Prostate gland (tissue), 2 donors: ENCODE results near the gene TMED4. TPM values are rescaled to one million over a fixed set of nuclear protein-coding genes. Genes with fewer than 3 reads are reported as not detected.

Source experiments
- DNase-seq: peaks from one replicate; pipeline ENCODE4 v3.0.0-alpha.2; 2019; ENCODE audit warnings: low spot score
- H3K27ac ChIP-seq, 2 donors: fragments of 200-600 bp; sonication (generic); 2 replicates each; pipeline ENCODE4 v1.5.1; 2017 to 2019
- H3K27me3 ChIP-seq: fragments of 200-600 bp; sonication (generic); replicated peaks from 2 replicates; pipeline ENCODE4 v1.5.1; 2019; ENCODE audit not compliant: insufficient read depth
- H3K36me3 ChIP-seq, 2 donors: fragments of 200-600 bp; sonication (generic); 1 replicate in 1 of 2; 2 replicates in 1 of 2; pipeline versions ENCODE4 v1.5.1 to v1.8.1; 2017 to 2019
- H3K4me1 ChIP-seq: fragments of 200-600 bp; sonication (generic); replicated peaks from 2 replicates; pipeline ENCODE4 v1.5.1; 2019
- H3K4me3 ChIP-seq, 2 donors: fragments of 200-600 bp; sonication (generic); 2 replicates each; pipeline ENCODE4 v1.5.1; 2017 to 2019
- H3K9me3 ChIP-seq: fragments of 200-600 bp; sonication (generic); 2 replicates; pipeline ENCODE4 v1.5.1; 2017
- POLR2A ChIP-seq: fragments of 450-650 bp; IDR thresholded peaks from one replicate; pipeline ENCODE4 v1.6.1; 2016; ENCODE audit warnings: antibody characterized with exemption, mild to moderate bottlenecking
- POLR2AphosphoS5 ChIP-seq: sonication (generic); formaldehyde crosslinking; IDR thresholded peaks from one replicate; pipeline ENCODE4 v1.6.1; 2017; ENCODE audit warnings: antibody characterized with exemption
- WGBS: methylation state at CpG from one replicate; pipeline ENCODE4 v1.1.5; 2018; 5-methylcytosine and 5-hydroxymethylcytosine counted together
- intact Hi-C: fragments of 100-400 bp; cut with DNase I; formaldehyde crosslinking; loops from one replicate; pipeline ENCODE4 v1.14.2; 2022
- total RNA-seq, 2 donors: library from RNA; depleted of rRNA; stranded (reverse); fragments of >200 nt; gene quantifications; one replicate each; pipeline ENCODE4 v1.1.0, GENCODE V29; 2016
- TF ChIP-seq, protein P1 (sequence below), 4 experiments: fragments of 200-600 bp in 2 of 4; fragments of 450-650 bp in 2 of 4; sonication (generic) in 2 of 4; IDR thresholded peaks; 1 replicate in 3 of 4; 2 replicates in 1 of 4; pipeline ENCODE4 v1.5.1; 2016 to 2019; ENCODE audit warnings: antibody characterized with exemption in 4 of 4, mild to moderate bottlenecking in 2 of 4, moderate library complexity in 2 of 4

Gene TMED4
- total RNA-seq, 2 donors from 2014 or later: 227 to 243 TPM

DNA sequence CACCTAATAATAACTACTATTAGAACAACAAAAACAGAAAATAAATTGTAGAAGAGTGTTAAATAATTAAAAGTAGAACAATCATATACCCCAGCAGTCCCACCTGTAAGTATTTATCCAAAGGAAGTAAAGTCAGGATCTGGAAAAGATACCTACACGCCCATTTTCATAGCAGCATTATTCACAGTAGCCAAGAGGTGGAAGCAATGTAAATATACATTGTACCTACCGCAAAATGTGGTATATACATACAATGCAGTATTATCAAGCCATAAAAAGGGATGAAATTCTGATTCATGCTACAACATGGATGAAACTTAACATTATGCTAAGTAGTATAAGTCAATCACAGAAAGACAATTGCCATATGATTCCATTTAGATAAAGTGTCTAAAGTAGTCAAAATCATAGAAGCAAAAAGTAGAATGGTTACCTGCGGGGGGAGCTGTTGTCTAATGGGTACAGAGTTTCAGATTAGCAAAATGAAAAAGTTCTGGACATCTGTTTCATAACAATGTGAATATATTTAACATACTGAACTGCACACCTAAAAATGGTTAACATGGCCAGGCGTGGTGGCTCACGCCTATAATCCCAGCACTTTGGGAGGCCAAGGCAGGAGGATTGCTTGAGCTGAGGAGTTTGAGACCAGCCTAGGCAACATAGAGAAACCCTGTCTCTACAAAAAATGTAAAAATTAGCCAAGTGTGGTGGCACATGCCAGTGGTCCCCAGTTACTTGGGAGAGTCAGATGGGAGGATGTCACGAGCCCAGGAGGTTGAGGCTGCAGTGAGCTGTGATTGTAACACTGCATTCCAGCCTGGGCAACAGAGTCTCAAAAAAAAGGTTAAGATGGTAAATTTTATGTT, 6.0 kb upstream of the TMED4 start:
- Histone ChIP-seq H3K27me3 (no peaks in the 10 kb centered on the region), H3K36me3 (no peaks in the 10 kb centered on the region), H3K27ac (no peak overlapping the region), H3K4me1 (no peaks in the 10 kb centered on the region), H3K4me3 (no peak overlapping the region), H3K9me3 (no peaks in the 10 kb centered on the region)
- DNase-seq: peak; percentile 58
- intact Hi-C loops: loop anchor here (10.0 kb wide), 1 partner anchor 527 kb away; the partner anchor contains the start of gene TBRG4
- 21% methylated on average over 6 of the region's 6 CpGs for WGBS
- no peak for TF ChIP-seq POLR2A
- peak; percentile 54 for TF ChIP-seq POLR2AphosphoS5
- TF ChIP-seq, protein P1, sequence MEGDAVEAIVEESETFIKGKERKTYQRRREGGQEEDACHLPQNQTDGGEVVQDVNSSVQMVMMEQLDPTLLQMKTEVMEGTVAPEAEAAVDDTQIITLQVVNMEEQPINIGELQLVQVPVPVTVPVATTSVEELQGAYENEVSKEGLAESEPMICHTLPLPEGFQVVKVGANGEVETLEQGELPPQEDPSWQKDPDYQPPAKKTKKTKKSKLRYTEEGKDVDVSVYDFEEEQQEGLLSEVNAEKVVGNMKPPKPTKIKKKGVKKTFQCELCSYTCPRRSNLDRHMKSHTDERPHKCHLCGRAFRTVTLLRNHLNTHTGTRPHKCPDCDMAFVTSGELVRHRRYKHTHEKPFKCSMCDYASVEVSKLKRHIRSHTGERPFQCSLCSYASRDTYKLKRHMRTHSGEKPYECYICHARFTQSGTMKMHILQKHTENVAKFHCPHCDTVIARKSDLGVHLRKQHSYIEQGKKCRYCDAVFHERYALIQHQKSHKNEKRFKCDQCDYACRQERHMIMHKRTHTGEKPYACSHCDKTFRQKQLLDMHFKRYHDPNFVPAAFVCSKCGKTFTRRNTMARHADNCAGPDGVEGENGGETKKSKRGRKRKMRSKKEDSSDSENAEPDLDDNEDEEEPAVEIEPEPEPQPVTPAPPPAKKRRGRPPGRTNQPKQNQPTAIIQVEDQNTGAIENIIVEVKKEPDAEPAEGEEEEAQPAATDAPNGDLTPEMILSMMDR (IDR thresholded peaks at IDR 0.05): peak; percentile 23 to 78 (median 58)

DNA sequence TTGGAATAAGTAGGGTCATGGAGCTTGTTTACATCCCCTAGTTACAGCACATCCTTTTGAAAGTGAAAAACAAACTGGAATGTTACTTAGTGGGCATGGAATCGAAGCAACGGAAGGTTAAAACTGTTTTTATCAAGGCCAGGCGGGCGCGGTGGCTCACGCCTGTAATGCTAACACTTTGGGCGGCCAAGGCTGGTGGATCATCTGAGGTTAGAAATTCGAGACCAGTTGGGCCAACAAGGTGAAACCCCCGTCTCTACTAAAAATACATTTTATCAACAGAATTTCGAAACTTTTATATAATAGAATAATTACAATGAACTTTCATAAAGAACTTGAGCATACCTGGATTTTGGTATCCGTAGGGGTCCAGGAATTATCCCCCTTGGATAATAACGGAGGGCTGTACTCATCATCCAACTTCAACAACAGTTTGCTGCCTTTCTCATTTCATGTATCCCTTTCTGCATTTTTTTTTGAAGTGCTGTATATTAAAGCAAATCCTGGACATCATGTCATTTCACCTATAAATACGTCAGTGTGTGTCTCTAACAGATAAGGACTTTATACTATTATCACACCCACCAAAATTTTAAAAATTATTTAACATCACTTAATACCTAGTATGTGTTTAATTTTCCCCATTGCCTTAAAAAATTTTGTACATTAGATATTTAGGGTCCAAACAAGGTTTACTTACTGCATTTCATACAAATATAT, 1.3 kb upstream of the TMED4 start:
- intact Hi-C loops: loop anchor here (2.0 to 10.0 kb wide), 3 partner anchors 23 to 531 kb away; partner anchors contain the start of genes H2AZ2, OGDH and TBRG4
- WGBS: 93% methylated on average over 13 of the region's 13 CpGs
- H3K9me3 ChIP-seq: no peaks in the 10 kb centered on the region
- peaks cover 4% of the 10 kb centered on the region for H3K4me1 ChIP-seq
- H3K4me3 ChIP-seq: peak overlapping the region; percentile 73 to 77
- H3K27ac ChIP-seq: peak overlapping the region; percentile 92 to 95
- H3K36me3 ChIP-seq: peaks cover 0 to 3% of the 10 kb centered on the region in 2 donors
- TF ChIP-seq, protein P1 (IDR thresholded peaks at IDR 0.05): no peak
- TF ChIP-seq POLR2A (no peak), POLR2AphosphoS5 (no peak)
- no peaks in the 10 kb centered on the region for H3K27me3 ChIP-seq
- no peak for DNase-seq

DNA sequence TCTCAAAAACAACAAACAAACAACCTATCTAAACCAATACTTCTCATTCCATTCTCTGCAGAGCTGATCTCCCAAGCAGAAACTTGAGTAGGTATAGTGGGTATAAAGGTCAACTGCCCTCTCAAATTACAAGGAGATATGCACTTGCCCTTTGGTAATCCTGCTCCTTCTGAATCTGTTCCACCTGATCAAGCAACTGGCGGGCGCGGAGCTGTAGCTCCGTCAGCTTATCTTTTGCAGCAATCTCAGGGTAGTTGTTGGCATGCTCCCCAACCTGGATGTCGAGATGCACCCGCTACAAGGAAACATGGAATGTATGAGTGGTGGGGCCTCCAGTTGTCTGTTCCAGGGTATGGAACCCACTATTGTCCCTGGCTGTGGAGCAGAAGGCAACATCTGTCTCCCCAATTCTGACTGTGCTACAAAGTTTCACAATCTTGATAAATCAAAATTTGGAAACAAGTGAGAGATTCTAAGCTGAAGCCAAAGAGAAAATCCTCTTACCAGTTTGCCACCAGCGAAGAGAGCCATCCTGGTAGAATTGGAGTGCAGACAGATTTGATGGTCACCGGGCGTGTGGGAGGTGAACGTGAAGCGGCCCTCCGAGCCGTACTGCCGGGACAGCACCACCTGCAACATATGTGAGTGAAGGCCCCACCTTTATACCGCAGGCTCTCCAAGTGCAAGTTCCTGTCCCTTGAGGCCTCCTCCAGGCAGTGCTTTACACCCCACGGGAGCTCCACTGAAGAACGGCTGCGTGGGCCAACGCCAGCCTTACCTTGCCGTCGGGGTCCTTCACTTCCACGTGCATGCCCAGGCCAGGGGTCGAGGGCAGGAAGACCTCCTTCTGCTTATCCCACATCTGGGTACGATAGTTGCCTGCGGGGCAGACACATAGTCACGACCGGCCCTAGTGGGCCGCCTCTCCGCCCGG, 819 bp downstream of the TMED4 start:
- no peak for DNase-seq

DNA sequence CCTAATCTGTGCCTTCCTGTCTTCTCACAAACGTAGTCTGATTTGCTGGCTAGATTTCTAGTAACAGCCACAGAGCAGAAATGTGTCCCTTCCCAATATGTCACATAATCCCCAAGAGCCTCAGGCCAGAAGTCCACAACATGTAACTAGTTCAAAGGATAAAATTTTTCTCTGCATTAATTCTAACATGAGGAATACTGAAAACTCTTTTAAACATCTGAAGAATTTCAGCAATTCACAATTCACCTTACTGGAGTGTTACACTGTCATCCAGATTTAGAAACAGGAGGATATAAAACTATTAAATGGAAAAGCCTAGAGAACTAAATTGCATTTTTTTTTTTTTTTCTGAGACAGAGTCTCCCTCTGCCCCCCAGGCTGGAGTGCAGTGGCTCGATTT, 5.8 kb downstream of the TMED4 start:
- Histone ChIP-seq H3K36me3 (peaks cover 3 to 14% of the 10 kb centered on the region in 2 donors), H3K4me3 (no peak overlapping the region), H3K27ac (no peak overlapping the region), H3K27me3 (no peaks in the 10 kb centered on the region), H3K4me1 (peaks cover 4% of the 10 kb centered on the region), H3K9me3 (no peaks in the 10 kb centered on the region)
- TF ChIP-seq POLR2A (no peak), POLR2AphosphoS5 (no peak)
- TF ChIP-seq, protein P1 (IDR thresholded peaks at IDR 0.05): no peak
- no peak for DNase-seq
- intact Hi-C loops: no loop called here
- 73% methylated on average over 2 of the region's 2 CpGs for WGBS

More for the DNA sequence above, 819 bp downstream of the TMED4 start:
- intact Hi-C loops: loop anchor here (5.0 to 10.0 kb wide), 2 partner anchors 266 to 534 kb away; partner anchors contain the start of genes H2AZ2 and TBRG4
- Histone ChIP-seq H3K27ac (peak overlapping the region; percentile 92 to 95), H3K27me3 (no peaks in the 10 kb centered on the region), H3K9me3 (no peaks in the 10 kb centered on the region), H3K4me1 (peaks cover 4% of the 10 kb centered on the region), H3K36me3 (peaks cover 0 to 3% of the 10 kb centered on the region in 2 donors), H3K4me3 (peak overlapping the region; percentile 73 to 77)
- no peak for TF ChIP-seq POLR2AphosphoS5
- TF ChIP-seq, protein P1 (IDR thresholded peaks at IDR 0.05): no peak
- TF ChIP-seq POLR2A: no peak
- 12% methylated on average over 23 of the region's 30 CpGs for WGBS
